Middle frontal gyrus (tissue), 1 donor: Measurements from ENCODE around the gene GGT6.

Experiments
- DNase-seq: peaks from one replicate; pipeline ENCODE4 v3.0.0-alpha.2; 2015; ENCODE audit warnings: low spot score; ENCODE audit errors: extremely low spot score

Gene GGT6

GRCh38 chr17:4539025-4539424 lies 21.4 kb downstream of the GGT6 start:
- DNase-seq = no peak

GRCh38 chr17:4538236-4539002 lies 22.0 kb downstream of the GGT6 start:
- DNase-seq = no peak

GRCh38 chr17:4537451-4538235 lies 22.7 kb downstream of the GGT6 start:
- peak; percentile 50 for DNase-seq

GRCh38 chr17:4536742-4537411 lies 23.5 kb downstream of the GGT6 start:
- no peak for DNase-seq

GRCh38 chr17:4536259-4536741 lies 24.1 kb downstream of the GGT6 start:
- DNase-seq = no peak

GRCh38 chr17:4535667-4536258 lies 24.6 kb downstream of the GGT6 start:
- DNase-seq = no peak

GRCh38 chr17:4534928-4535666 lies 25.3 kb downstream of the GGT6 start:
- DNase-seq = no peak

- no peak for DNase-seq
Observed at GRCh38 chr17:4534515-4534914, 25.9 kb downstream of the GGT6 start.

GRCh38 chr17:4533523-4534504 lies 26.6 kb downstream of the GGT6 start:
- peak; percentile 84 for DNase-seq

- DNase-seq = no peak
Observed at GRCh38 chr17:4532860-4533522, 27.4 kb downstream of the GGT6 start.

- no peak for DNase-seq
Observed at GRCh38 chr17:4531988-4532736, 28.2 kb downstream of the GGT6 start.

- DNase-seq = no peak
Observed at GRCh38 chr17:4530799-4531730, 29.3 kb downstream of the GGT6 start.

- DNase-seq = no peak
Observed at GRCh38 chr17:4529533-4530152, 30.7 kb downstream of the GGT6 start.

- DNase-seq = no peak
Observed at GRCh38 chr17:4527566-4528125, 32.7 kb downstream of the GGT6 start.

- no peak for DNase-seq
Observed at GRCh38 chr17:4527134-4527533, 33.2 kb downstream of the GGT6 start.

- no peak for DNase-seq
Observed at GRCh38 chr17:4525691-4526397, 34.5 kb downstream of the GGT6 start.
